ENCODE results near the gene MARS1. TPM values are rescaled to one million over a fixed set of nuclear protein-coding genes. Genes with fewer than 3 reads are reported as not detected.

Gene MARS1
- total RNA-seq, 2 donors from 2014 or later: 36.9 to 41.0 TPM

GRCh38 chr12:57551637-57552305 lies 63.9 kb downstream of the MARS1 start:
- Histone ChIP-seq H3K36me3 (no peaks in the 10 kb centered on the region), H3K27me3 (peaks cover 3 to 17% of the 10 kb centered on the region in 2 donors)

GRCh38 chr12:57552306-57552651 lies 64.4 kb downstream of the MARS1 start:
- Histone ChIP-seq H3K4me3 (no peak overlapping the region), H3K9me3 (no peaks in the 10 kb centered on the region), H3K27me3 (peaks cover 3 to 17% of the 10 kb centered on the region in 2 donors), H3K4me1 (peaks cover 0 to 14% of the 10 kb centered on the region in 2 donors), H3K27ac (no peak overlapping the region), H3K36me3 (no peaks in the 10 kb centered on the region)
- no peak for DNase-seq (ENCODE audit: low spot score)
- TF ChIP-seq CTCF (IDR thresholded peaks at IDR 0.05): no peak

More at GRCh38 chr12:57551637-57552305, 63.9 kb downstream of the MARS1 start:
- DNase-seq (ENCODE audit: low spot score): no peak
- H3K4me1 ChIP-seq: peaks cover 0 to 15% of the 10 kb centered on the region in 2 donors
- no peak for TF ChIP-seq CTCF (IDR thresholded peaks at IDR 0.05)
- H3K27ac ChIP-seq: no peak overlapping the region
- H3K9me3 ChIP-seq: no peaks in the 10 kb centered on the region
- no peak overlapping the region for H3K4me3 ChIP-seq

- peaks cover 3 to 17% of the 10 kb centered on the region in 2 donors for H3K27me3 ChIP-seq
- no peak for DNase-seq (ENCODE audit: low spot score)
- H3K27ac ChIP-seq: no peak overlapping the region
- H3K4me3 ChIP-seq: no peak overlapping the region
- no peaks in the 10 kb centered on the region for H3K36me3 ChIP-seq
- no peak for TF ChIP-seq CTCF (IDR thresholded peaks at IDR 0.05)
- H3K9me3 ChIP-seq: no peaks in the 10 kb centered on the region
- peaks cover 0 to 11% of the 10 kb centered on the region in 2 donors for H3K4me1 ChIP-seq
Observed at GRCh38 chr12:57552835-57553313, 65.0 kb downstream of the MARS1 start.

GRCh38 chr12:57553343-57554202 lies 65.7 kb downstream of the MARS1 start:
- DNase-seq (ENCODE audit: low spot score): no peak
- H3K4me3 ChIP-seq: no peak overlapping the region
- peaks cover 3 to 17% of the 10 kb centered on the region in 2 donors for H3K27me3 ChIP-seq
- no peak for TF ChIP-seq CTCF (IDR thresholded peaks at IDR 0.05)
- peaks cover 0 to 11% of the 10 kb centered on the region in 2 donors for H3K4me1 ChIP-seq
- H3K9me3 ChIP-seq: no peaks in the 10 kb centered on the region
- H3K36me3 ChIP-seq: no peaks in the 10 kb centered on the region
- no peak overlapping the region for H3K27ac ChIP-seq

GRCh38 chr12:57554453-57554852 lies 66.6 kb downstream of the MARS1 start:
- DNase-seq (ENCODE audit: low spot score): no peak
- Histone ChIP-seq H3K9me3 (no peaks in the 10 kb centered on the region), H3K27me3 (peaks cover 0 to 15% of the 10 kb centered on the region in 2 donors), H3K36me3 (no peaks in the 10 kb centered on the region), H3K4me1 (peaks cover 0 to 10% of the 10 kb centered on the region in 2 donors), H3K4me3 (no peak overlapping the region), H3K27ac (no peak overlapping the region)
- no peak for TF ChIP-seq CTCF (IDR thresholded peaks at IDR 0.05)

Measured in right atrium auricular region (tissue), 2 donors.